ENCODE data around the gene LSAMP. TPM values are rescaled to one million over a fixed set of nuclear protein-coding genes. Genes with fewer than 3 reads are reported as not detected.
"Not testable (repeated sequence)": the region's sequence is repeated elsewhere in the genome, so short reads cannot be mapped to it uniquely, and the experiment has no call there.

LSAMP gene
- polyA plus RNA-seq, 2 of the 4 experiments (the other 2 are of a cell fraction), result 0.12 to 0.53 TPM

DNA sequence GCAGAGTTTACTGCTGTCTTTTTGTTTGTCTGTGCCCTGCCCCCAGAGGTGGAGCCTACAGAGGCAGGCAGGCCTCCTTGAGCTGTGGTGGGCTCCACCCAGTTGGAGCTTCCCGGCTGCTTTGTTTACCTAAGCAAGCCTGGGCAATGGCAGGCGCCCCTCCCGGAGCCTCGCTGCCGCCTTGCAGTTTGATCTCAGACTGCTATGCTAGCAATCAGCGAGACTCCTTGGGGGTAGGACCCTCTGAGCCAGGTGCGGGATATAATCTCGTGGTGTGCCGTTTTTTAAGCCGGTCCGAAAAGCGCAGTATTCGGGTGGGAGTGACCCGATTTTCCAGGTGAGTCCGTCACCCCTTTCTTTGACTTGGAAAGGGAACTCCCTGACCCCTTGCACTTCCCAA is 236.5 kb downstream of the LSAMP start:
- 62% methylated on average over 7 of the region's 15 CpGs for WGBS (ENCODE audit: missing lambda C conversion rate)
- POLR2A ChIA-PET; H3K9me3 ChIP-seq; H3K4me3 ChIP-seq; H3K27ac ChIP-seq; H3K4me2 ChIP-seq; H3K4me1 ChIP-seq; CTCF ChIA-PET; FAIRE-seq; DNase-seq (ENCODE audit: low read depth in 1 of 2, low spot score in 1 of 2); ATAC-seq: not testable (repeated sequence)

DNA sequence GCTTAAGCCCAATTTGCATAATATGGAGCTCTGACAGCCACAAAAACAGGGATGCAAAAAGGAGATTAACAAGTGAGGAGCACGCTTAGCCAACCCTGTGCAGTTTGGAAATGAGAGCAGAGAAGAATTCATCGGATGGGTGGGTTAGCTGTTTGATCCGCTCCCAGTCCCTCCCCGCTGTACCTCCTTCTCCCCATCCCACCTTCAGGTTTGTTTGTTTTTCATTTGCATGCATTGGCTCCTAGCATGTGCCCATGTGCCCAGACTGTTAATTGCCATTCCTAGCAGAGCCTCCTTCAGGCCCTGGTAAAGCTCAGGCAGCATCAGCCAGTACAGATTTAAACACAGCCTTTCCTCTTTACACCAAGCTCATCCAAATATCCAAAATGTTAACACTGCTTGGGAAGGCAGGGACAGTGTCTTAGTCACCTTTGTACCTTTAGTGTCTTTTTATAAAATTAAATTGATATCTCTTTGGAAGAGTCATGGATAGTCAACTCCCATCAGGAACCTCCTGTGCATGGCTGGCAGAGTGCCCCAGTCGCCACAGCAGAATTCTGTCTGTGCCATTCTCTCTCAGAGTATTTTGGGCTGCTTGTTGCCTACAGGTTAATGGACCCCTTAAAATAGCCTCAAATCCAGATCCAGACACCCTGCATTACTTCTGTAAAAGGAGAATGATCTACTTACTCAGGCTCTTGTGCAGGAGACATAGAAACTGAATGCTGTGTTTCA is 244.2 kb downstream of the LSAMP start:
- FAIRE-seq, result no peak

More for the DNA sequence above, 244.2 kb downstream of the LSAMP start:
- no peak for DNase-seq (ENCODE audit: low read depth in 1 of 2, low spot score in 1 of 2)
- H3K4me1 ChIP-seq, result no peaks in the 10 kb centered on the region
- ATAC-seq, result no peak
- no peak overlapping the region for H3K4me2 ChIP-seq
- no peak for TF ChIP-seq NR3C1 (IDR thresholded peaks at IDR 0.05)
- TF ChIP-seq, protein P1, sequence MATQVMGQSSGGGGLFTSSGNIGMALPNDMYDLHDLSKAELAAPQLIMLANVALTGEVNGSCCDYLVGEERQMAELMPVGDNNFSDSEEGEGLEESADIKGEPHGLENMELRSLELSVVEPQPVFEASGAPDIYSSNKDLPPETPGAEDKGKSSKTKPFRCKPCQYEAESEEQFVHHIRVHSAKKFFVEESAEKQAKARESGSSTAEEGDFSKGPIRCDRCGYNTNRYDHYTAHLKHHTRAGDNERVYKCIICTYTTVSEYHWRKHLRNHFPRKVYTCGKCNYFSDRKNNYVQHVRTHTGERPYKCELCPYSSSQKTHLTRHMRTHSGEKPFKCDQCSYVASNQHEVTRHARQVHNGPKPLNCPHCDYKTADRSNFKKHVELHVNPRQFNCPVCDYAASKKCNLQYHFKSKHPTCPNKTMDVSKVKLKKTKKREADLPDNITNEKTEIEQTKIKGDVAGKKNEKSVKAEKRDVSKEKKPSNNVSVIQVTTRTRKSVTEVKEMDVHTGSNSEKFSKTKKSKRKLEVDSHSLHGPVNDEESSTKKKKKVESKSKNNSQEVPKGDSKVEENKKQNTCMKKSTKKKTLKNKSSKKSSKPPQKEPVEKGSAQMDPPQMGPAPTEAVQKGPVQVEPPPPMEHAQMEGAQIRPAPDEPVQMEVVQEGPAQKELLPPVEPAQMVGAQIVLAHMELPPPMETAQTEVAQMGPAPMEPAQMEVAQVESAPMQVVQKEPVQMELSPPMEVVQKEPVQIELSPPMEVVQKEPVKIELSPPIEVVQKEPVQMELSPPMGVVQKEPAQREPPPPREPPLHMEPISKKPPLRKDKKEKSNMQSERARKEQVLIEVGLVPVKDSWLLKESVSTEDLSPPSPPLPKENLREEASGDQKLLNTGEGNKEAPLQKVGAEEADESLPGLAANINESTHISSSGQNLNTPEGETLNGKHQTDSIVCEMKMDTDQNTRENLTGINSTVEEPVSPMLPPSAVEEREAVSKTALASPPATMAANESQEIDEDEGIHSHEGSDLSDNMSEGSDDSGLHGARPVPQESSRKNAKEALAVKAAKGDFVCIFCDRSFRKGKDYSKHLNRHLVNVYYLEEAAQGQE (IDR thresholded peaks at IDR 0.05), result no peak
- TF ChIP-seq HOXB5 (CRISPR knock-in tag; IDR thresholded peaks at IDR 0.05), result no peak
- TF ChIP-seq, protein P2, sequence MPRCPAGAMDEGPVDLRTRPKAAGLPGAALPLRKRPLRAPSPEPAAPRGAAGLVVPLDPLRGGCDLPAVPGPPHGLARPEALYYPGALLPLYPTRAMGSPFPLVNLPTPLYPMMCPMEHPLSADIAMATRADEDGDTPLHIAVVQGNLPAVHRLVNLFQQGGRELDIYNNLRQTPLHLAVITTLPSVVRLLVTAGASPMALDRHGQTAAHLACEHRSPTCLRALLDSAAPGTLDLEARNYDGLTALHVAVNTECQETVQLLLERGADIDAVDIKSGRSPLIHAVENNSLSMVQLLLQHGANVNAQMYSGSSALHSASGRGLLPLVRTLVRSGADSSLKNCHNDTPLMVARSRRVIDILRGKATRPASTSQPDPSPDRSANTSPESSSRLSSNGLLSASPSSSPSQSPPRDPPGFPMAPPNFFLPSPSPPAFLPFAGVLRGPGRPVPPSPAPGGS (IDR thresholded peaks at IDR 0.05), result no peak
- no peak for TF ChIP-seq CTCF (IDR thresholded peaks at IDR 0.05)
- TF ChIP-seq HES2 (IDR thresholded peaks at IDR 0.05), result no peak
- TF ChIP-seq TFCP2L1 (CRISPR knock-in tag; IDR thresholded peaks at IDR 0.05), result no peak
- TF ChIP-seq SREBF2 (IDR thresholded peaks at IDR 0.05), result no peak
- TF ChIP-seq RAD21 (conservative IDR thresholded peaks at IDR 0.05 in 1 of 2, IDR thresholded peaks at IDR 0.05 in 1 of 2), result no peak
- no peak for TF ChIP-seq ZNF302 (CRISPR knock-in tag; IDR thresholded peaks at IDR 0.05)
- TF ChIP-seq EHF (CRISPR knock-in tag; IDR thresholded peaks at IDR 0.05), result no peak
- TF ChIP-seq EP300 (IDR thresholded peaks at IDR 0.05), result no peak
- no peak for TF ChIP-seq E2F6 (IDR thresholded peaks at IDR 0.05; ENCODE audit: borderline replicate concordance, low read depth)
- ChIA-PET CTCF (no interaction called here), POLR2A (no interaction called here)
- H3K27ac ChIP-seq, result no peak overlapping the region
- WGBS (ENCODE audit: missing lambda C conversion rate), result 21% methylated on average over 5 of the region's 5 CpGs
- H3K4me3 ChIP-seq, result no peak overlapping the region
- no peaks in the 10 kb centered on the region for H3K9me3 ChIP-seq
